ENCODE measurements around the gene SLC35B4.

- no peak for TF ChIP-seq CTCF (conservative IDR thresholded peaks at IDR 0.05; ENCODE audit: low read depth, low read length)
- no peak for TF ChIP-seq EZH2 (IDR thresholded peaks at IDR 0.05; ENCODE audit: borderline replicate concordance, low read depth, low read length, poor library complexity, severe bottlenecking)
Observed at GRCh38 chr7:134362587-134363483, 46.1 kb upstream of the SLC35B4 start.

Measured in A673 (cell line).